PC-9 (cell line): Measurements from ENCODE around the gene LRATD1.

ENCODE experiments used
- EZH2 ChIP-seq: fragments of 200-600 bp; sonication (generic); IDR thresholded peaks from 2 replicates; pipeline ENCODE4 v1.8.0; 2017; ENCODE audit warnings: antibody characterized with exemption, low read depth
- TF ChIP-seq, protein P1 (sequence below): fragments of 200-600 bp; sonication (generic); conservative IDR thresholded peaks from 2 replicates; pipeline ENCODE4 v1.6.1; 2017; ENCODE audit warnings: mixed run types, antibody characterized with exemption, mild to moderate bottlenecking, moderate library complexity

DNA sequence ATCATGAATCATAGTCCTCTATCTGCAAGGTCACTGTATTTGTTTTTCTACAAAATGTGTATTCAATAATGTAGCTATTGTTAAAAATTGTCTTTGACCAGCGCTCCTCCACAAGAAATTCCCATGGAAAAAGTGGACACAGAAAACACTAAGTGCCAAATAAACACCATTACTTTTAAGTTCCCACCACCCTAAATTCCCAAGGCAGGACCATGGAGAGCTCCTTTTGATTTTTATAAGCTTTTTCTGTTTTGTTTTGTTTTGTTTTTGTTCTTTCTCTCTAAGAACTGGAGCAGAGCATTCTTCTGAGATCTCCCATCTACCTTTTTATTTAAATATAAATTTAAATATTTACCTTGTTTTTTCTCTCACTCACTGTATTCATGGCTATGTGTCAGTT lies 44.5 kb downstream of the LRATD1 start:
- TF ChIP-seq, protein P1, sequence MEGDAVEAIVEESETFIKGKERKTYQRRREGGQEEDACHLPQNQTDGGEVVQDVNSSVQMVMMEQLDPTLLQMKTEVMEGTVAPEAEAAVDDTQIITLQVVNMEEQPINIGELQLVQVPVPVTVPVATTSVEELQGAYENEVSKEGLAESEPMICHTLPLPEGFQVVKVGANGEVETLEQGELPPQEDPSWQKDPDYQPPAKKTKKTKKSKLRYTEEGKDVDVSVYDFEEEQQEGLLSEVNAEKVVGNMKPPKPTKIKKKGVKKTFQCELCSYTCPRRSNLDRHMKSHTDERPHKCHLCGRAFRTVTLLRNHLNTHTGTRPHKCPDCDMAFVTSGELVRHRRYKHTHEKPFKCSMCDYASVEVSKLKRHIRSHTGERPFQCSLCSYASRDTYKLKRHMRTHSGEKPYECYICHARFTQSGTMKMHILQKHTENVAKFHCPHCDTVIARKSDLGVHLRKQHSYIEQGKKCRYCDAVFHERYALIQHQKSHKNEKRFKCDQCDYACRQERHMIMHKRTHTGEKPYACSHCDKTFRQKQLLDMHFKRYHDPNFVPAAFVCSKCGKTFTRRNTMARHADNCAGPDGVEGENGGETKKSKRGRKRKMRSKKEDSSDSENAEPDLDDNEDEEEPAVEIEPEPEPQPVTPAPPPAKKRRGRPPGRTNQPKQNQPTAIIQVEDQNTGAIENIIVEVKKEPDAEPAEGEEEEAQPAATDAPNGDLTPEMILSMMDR = no peak
- no peak for TF ChIP-seq EZH2
